Dendritic cell treated with granulocyte-macrophage colony-stimulating factor and Interleukin-4, amounts not matched to agents 40 ng/mL and 50 ng/mL, for 4 days (primary cell): Measurements from ENCODE around the gene KCNMA1.

Experiments used
- H3K27ac Mint-ChIP-seq: one replicate; pipeline ENCODE4 v1.8.0; 2022; ENCODE audit warnings: mild to moderate bottlenecking, mixed read lengths
- H3K27me3 Mint-ChIP-seq: one replicate; pipeline ENCODE4 v1.8.0; 2022; ENCODE audit warnings: mild to moderate bottlenecking, mixed read lengths
- H3K36me3 Mint-ChIP-seq: one replicate; pipeline ENCODE4 v1.8.0; 2022; ENCODE audit warnings: low read depth, mixed read lengths
- H3K4me1 Mint-ChIP-seq: one replicate; pipeline ENCODE4 v1.8.0; 2022; ENCODE audit warnings: low read depth, mixed read lengths
- H3K4me3 Mint-ChIP-seq: one replicate; pipeline ENCODE4 v1.8.0; 2022; ENCODE audit warnings: mild to moderate bottlenecking, moderate library complexity, mixed read lengths
- H3K9me3 Mint-ChIP-seq: one replicate; pipeline ENCODE4 v1.8.0; 2022; ENCODE audit warnings: mixed read lengths
- intact Hi-C: fragments of 100-400 bp; cut with micrococcal nuclease; formaldehyde crosslinking; loops from one replicate; pipeline ENCODE4 v1.15.0; 2022

The KCNMA1 gene

DNA sequence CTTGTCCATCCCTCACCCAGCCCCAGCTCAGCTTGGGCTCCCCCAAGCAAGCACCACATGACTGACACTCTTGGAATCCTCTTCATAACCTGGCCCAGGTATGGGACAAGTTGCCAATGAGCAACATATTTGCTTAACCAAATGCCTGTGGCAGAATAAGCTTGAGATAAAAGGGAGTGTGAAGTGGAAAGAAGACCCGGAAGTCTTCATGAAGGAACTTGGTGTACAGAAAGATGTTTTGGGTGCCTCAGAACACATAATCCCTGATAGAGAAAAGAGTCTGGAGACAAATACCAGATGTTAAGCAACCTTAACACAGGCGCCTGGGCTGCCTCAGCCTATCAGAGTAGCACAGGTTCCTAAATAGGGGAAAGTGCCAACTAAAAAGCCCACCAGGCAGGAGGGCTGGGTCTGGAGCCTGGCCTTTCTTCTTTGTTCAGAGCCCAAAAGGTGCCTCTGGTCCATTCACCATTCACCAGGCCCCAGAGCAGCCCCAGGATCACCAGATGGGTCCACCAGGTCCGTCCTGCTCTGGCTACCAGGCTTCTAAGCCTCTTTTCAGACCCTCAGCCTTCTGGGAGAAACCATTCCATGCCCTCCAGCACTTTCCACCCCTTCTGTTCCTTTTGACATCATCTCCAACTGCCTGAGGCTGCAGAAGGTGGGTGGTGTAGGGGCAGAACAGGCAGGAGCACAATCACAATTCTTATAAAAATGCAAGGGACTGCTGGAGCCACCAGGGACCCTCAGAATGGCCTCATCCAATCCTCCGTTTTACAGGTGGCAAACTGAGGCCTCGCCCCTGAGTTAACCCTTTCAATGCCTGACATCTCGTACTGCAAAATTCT is 22.6 kb downstream of the KCNMA1 start:
- no peaks in the 10 kb centered on the region for H3K9me3 Mint-ChIP-seq
- H3K27ac Mint-ChIP-seq: no peak overlapping the region
- H3K27me3 Mint-ChIP-seq: peaks cover 27% of the 10 kb centered on the region
- intact Hi-C loops: no loop called here
- H3K4me3 Mint-ChIP-seq: no peak overlapping the region
- no peaks in the 10 kb centered on the region for H3K36me3 Mint-ChIP-seq
- peaks cover 20% of the 10 kb centered on the region for H3K4me1 Mint-ChIP-seq

DNA sequence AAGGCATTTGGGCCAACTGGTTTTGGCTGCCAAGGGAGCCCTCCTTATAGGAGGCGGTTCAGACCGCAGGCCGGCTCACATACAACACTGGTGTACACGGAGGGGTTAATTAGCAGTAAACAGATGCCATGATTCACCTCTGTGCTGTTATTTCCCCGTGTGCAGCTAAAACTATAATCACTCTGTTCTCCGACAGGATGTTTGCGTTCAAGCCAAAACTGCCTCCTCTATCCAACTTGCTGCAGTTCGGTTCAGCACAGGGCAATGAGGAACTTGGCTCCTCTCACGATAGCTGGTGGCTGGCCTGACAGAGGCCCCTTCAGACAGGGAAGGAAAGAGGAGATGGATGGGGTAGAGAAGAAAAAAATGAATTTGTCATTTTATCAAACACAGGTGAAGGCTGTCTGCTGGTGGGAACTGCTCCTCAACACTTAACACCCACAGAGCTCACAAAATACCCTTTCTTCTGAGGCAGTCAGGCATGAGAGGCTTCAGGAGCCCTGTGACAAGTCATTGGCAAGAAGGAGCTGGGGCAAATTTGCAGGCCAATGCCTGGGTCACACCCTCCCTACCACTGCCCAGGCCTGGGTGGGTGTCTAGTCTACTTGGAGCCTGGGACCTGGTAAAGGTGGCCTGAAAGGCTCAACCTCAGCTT is 24.0 kb downstream of the KCNMA1 start:
- H3K9me3 Mint-ChIP-seq: no peaks in the 10 kb centered on the region
- H3K27me3 Mint-ChIP-seq: peaks cover 29% of the 10 kb centered on the region
- no peak overlapping the region for H3K27ac Mint-ChIP-seq
- intact Hi-C loops: no loop called here
- no peak overlapping the region for H3K4me3 Mint-ChIP-seq
- peaks cover 9% of the 10 kb centered on the region for H3K4me1 Mint-ChIP-seq
- no peaks in the 10 kb centered on the region for H3K36me3 Mint-ChIP-seq

DNA sequence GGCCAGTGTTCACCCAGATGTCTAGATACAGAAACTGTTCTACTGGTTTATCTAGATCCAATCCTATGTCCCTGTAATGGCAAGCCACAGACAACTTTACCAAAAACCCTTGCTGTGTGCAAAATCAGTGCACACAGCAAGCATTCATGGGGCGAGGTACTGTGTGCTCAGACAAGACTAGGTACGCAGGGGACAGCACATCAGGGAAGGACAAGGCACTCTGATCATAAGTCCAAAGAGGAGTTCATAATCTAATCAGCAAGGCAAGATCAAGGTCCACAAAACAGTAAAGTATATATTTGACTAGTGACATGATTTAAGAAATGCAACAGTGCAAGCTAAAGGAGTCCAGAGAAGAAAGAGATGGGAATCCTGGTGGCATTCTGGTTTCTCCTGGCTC is 25.9 kb downstream of the KCNMA1 start:
- no peaks in the 10 kb centered on the region for H3K36me3 Mint-ChIP-seq
- H3K4me3 Mint-ChIP-seq: no peak overlapping the region
- intact Hi-C loops: no loop called here
- H3K4me1 Mint-ChIP-seq: peaks cover 5% of the 10 kb centered on the region
- H3K9me3 Mint-ChIP-seq: no peaks in the 10 kb centered on the region
- H3K27ac Mint-ChIP-seq: no peak overlapping the region
- peaks cover 27% of the 10 kb centered on the region for H3K27me3 Mint-ChIP-seq

DNA sequence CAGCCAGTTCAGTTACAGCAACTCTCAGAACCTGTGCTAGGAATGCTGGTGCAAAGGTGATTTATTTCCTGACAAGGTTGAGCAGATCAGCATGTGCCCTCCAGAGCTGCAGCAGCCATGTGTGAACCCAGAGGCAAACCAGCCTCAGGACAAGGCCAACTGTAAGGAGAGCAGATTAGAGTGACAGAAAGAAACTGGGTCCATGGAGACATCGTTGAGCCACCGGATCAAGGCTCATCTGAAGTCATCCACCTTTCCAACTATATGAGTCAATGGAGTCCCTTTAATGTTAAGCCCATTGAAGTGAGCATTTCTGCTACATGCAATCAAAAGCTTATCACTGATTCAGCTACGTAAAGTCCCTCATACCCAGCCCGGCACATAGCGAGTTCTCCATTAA is 26.4 kb downstream of the KCNMA1 start:
- H3K9me3 Mint-ChIP-seq: no peaks in the 10 kb centered on the region
- peaks cover 27% of the 10 kb centered on the region for H3K27me3 Mint-ChIP-seq
- intact Hi-C loops: no loop called here
- H3K4me3 Mint-ChIP-seq: no peak overlapping the region
- peaks cover 5% of the 10 kb centered on the region for H3K4me1 Mint-ChIP-seq
- no peak overlapping the region for H3K27ac Mint-ChIP-seq
- no peaks in the 10 kb centered on the region for H3K36me3 Mint-ChIP-seq

DNA sequence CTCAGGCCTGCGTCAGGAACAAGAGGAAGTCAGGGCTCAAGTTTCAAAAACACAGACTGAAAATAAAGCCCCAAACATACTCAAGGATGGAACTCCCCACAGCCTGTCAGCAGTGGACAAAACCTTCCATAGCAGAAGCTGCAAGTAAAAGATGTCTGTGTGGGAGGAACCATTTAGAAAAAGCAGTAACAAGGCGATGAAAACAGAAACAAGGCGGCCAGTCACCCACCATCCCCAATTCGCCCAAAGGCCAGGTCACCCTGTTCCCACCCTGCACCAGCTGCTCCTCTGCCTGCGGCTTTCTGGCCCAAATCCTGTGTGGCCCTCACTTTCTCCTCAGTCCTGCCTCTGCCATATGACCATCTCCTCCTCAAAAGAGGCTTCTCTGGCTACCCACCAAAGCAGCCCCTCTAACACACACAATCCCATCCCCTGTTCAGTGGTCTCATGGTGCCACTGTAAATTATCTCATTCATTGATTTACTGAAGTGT is 27.8 kb downstream of the KCNMA1 start:
- intact Hi-C loops: no loop called here
- Mint-ChIP-seq H3K27ac (no peak overlapping the region), H3K27me3 (peaks cover 24% of the 10 kb centered on the region), H3K4me3 (no peak overlapping the region), H3K4me1 (peaks cover 5% of the 10 kb centered on the region), H3K36me3 (no peaks in the 10 kb centered on the region), H3K9me3 (no peaks in the 10 kb centered on the region)

DNA sequence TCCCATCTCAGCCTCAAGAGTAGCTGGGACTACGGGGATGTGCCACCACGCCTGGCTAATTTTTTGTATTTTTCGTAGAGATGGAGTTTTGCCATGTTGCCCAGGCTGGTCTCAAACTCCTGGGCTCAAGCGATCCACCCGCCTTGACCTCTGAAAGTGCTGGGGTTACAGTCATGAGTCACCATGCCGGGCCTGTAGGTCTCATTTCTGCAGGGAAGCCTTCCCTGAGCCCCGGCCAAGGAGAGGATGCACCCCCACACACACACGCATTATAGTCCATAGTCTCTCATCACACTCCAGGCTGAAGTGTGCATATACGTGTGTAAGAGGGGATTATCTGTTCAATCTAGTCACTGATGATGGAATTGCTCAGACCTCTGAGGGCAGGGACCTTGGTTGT is 29.3 kb downstream of the KCNMA1 start:
- H3K9me3 Mint-ChIP-seq: no peaks in the 10 kb centered on the region
- intact Hi-C loops: no loop called here
- no peak overlapping the region for H3K27ac Mint-ChIP-seq
- H3K4me3 Mint-ChIP-seq: no peak overlapping the region
- peaks cover 15% of the 10 kb centered on the region for H3K4me1 Mint-ChIP-seq
- H3K27me3 Mint-ChIP-seq: peaks cover 21% of the 10 kb centered on the region
- H3K36me3 Mint-ChIP-seq: no peaks in the 10 kb centered on the region

DNA sequence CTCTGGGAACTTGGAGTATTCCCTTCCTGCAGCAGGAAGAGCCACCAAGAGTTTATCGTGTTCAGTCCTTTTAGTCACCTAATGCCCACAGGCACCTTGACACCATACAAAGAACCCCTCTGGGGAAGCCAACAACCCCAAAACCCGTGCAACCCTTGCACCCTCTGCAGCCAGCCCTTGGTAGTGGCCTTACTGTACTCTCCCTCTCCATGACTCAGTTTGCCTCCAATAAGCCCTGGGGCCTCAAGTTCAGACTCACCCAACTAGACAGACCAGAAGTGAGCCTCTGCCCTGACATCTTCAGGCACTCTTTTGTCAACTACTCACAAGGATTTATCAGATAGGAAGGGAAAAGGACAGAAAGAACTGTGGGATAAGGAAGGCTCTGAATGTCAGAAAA is 30.9 kb downstream of the KCNMA1 start:
- Mint-ChIP-seq H3K27me3 (peaks cover 13% of the 10 kb centered on the region), H3K9me3 (no peaks in the 10 kb centered on the region), H3K4me1 (peaks cover 24% of the 10 kb centered on the region), H3K4me3 (no peak overlapping the region), H3K36me3 (no peaks in the 10 kb centered on the region), H3K27ac (no peak overlapping the region)
- intact Hi-C loops: no loop called here

DNA sequence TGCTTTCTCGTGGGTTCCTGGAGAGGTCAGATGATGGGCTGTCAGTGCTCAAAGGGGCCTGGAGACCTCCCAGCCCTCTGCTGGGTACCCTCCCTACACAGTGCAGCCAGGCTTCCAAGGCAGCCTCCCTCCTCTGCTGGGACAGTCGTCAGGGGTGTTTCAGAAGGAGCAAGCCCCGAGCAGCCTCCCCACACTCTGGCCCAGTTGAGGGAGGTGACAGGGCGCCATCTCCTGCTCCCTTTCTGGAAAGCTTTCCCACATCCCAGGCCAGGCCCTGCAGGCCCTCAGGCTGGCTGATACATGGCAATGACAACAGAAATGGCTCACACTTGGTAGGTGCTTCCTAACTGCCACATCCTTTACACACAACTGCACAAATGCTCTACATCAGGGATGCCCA is 32.1 kb downstream of the KCNMA1 start:
- intact Hi-C loops: no loop called here
- H3K27me3 Mint-ChIP-seq: peaks cover 14% of the 10 kb centered on the region
- H3K4me1 Mint-ChIP-seq: peaks cover 24% of the 10 kb centered on the region
- H3K9me3 Mint-ChIP-seq: no peaks in the 10 kb centered on the region
- no peaks in the 10 kb centered on the region for H3K36me3 Mint-ChIP-seq
- H3K27ac Mint-ChIP-seq: no peak overlapping the region
- H3K4me3 Mint-ChIP-seq: no peak overlapping the region

DNA sequence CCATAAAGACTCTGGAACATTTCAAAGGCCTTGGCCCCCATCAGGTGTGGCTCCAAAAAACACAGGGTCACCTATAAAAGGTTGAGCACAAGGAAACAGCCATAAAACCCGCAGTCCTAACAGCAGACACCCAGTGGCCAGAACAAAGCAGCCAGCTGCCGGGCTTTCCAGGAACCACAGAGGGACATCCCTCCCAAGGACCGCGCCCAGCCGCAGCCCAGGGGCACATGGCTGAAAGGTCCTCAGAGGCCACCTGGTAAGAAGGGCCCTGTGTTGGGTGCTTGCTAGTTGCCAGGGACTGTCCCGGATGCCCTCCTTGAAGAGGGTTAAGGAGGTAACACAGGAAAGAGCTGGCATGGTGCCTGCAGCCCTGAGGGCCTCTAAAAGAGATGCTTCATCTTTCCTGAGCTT is 32.7 kb downstream of the KCNMA1 start:
- Mint-ChIP-seq H3K36me3 (no peaks in the 10 kb centered on the region), H3K27ac (no peak overlapping the region), H3K4me1 (peaks cover 21% of the 10 kb centered on the region), H3K9me3 (no peaks in the 10 kb centered on the region), H3K27me3 (peaks cover 11% of the 10 kb centered on the region), H3K4me3 (no peak overlapping the region)
- intact Hi-C loops: no loop called here

DNA sequence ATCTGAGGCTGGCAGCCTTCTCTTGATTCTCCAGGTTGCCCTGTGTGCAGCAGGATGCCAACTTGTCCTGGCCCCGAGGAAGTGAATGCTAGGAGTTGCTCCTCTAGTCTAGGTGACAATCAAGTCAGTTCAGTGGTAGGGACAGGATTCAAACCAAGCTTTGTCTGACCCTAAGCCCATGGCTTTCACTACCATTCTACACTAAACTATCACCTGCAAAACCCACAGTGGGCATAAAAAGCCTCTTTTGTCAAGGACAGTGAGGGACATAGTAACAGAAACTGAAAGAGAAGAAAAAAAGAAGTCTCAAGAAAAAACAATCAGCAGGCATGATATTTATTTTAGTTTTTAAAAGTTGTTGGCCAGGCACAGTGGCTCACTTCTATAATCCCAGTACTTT is 33.5 kb downstream of the KCNMA1 start:
- Mint-ChIP-seq H3K27ac (no peak overlapping the region), H3K4me3 (no peak overlapping the region), H3K9me3 (no peaks in the 10 kb centered on the region), H3K4me1 (peaks cover 18% of the 10 kb centered on the region), H3K36me3 (no peaks in the 10 kb centered on the region), H3K27me3 (peaks cover 10% of the 10 kb centered on the region)
- intact Hi-C loops: no loop called here

DNA sequence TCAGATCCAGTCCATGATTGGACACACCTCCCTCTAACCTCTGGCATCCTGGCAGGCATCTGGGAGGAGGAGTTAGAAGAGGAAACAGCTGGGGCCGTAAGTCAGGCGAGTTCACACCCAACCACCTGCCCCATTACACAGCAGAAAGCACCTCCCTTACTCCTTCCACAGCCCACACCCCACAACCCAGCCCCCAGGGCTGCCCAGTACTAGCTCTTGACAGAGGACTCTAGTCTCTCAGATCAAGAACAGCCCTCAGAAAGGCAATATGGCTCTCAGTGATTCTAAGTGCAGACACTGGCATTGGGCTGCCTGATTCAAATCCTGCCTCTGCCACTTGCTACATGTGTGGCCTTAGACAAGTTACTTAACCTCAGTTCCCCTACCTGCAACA is 34.1 kb downstream of the KCNMA1 start:
- Mint-ChIP-seq H3K4me1 (peaks cover 18% of the 10 kb centered on the region), H3K36me3 (no peaks in the 10 kb centered on the region), H3K27ac (peak overlapping the region; percentile 22), H3K4me3 (no peak overlapping the region), H3K9me3 (no peaks in the 10 kb centered on the region), H3K27me3 (peaks cover 10% of the 10 kb centered on the region)
- intact Hi-C loops: no loop called here

DNA sequence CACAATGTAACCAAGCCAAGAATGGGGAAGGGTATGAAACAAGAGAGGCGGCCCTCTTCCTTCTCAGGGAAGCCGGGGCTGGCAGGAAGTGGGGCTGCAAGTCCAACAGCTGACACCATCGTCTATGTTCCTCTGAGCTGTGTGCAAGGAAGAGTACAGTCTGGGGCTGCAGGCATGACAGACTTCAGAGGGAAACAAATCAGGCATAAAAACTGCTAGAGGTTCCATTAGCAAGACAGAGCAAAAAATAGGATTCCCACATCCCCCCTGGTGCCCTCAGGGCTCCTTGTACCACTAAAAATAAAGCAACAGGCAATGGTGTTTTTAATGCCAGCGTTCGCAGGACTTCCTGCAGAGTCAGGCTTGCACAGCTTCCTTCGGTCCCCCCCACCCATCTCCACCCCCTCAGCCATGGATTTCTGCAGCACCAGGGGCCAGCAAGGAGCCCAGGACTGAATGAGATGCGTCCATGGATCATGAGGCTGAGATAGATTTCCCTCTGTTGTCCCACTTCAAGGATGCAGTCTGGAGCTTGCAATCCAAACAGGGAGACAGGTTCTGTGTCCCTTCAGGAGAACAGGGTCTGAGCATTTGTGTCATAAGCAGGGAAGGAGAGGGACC is 34.6 kb downstream of the KCNMA1 start:
- Mint-ChIP-seq H3K27ac (peak overlapping the region; percentile 22), H3K9me3 (no peaks in the 10 kb centered on the region), H3K4me3 (no peak overlapping the region), H3K27me3 (peaks cover 9% of the 10 kb centered on the region), H3K4me1 (peaks cover 18% of the 10 kb centered on the region), H3K36me3 (no peaks in the 10 kb centered on the region)
- intact Hi-C loops: no loop called here

DNA sequence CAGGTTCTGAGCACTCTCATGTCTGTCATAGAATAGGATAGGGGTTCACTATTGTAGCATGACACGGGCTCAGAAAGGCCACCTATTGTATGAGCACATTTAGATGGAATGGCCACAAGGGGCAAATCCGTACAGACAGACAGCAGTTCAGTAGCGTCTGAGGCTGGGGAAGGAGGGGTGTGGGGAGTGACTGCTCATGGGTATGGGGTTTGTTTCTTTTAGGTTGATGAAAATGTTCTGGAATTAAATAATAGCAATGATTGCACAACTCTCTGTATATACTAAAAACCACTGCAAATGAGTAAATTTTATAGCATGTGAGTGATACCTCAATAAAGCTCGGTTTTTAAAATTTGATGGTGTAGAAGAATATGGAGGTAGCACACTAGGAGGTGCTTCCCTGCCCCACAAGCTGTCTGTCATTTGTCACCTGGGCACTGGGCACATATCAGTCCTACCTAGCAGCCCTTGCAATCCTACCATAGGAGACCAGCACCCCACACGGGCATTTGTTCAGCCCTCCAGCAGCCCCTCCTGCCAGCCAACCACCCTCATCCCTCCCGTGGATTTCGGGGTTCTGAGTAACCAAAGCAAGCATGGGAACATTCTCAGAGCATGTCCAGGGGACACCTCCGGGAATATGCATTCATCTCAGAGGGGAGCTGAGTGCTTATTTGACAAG is 35.2 kb downstream of the KCNMA1 start:
- Mint-ChIP-seq H3K4me1 (peaks cover 18% of the 10 kb centered on the region), H3K9me3 (no peaks in the 10 kb centered on the region), H3K27me3 (peaks cover 10% of the 10 kb centered on the region), H3K36me3 (no peaks in the 10 kb centered on the region), H3K27ac (no peak overlapping the region), H3K4me3 (no peak overlapping the region)
- intact Hi-C loops: no loop called here

DNA sequence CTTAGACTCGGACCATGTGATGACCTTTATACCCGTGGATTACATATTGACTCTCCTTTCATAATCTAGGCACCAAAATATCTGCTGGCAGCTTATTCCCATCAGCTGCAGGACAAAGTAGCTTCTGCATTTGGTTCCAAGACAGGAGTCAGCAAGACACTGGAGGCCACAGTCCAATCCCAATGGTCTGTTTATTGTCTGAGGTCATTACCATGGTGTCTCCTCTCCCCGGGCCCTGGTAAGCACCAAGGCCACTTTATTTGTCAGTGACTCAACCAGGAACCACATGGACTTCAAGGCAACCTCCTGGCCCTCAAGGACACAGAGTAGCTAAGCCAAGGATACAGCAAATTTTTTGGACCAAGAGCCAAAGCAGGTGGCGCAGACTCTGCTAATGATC is 36.1 kb downstream of the KCNMA1 start:
- H3K36me3 Mint-ChIP-seq: no peaks in the 10 kb centered on the region
- peaks cover 18% of the 10 kb centered on the region for H3K4me1 Mint-ChIP-seq
- no peaks in the 10 kb centered on the region for H3K9me3 Mint-ChIP-seq
- peaks cover 10% of the 10 kb centered on the region for H3K27me3 Mint-ChIP-seq
- H3K4me3 Mint-ChIP-seq: no peak overlapping the region
- intact Hi-C loops: no loop called here
- no peak overlapping the region for H3K27ac Mint-ChIP-seq
